H1 (cell line): ENCODE data around the gene ZCCHC3. TPM values are rescaled to one million over a fixed set of nuclear protein-coding genes. Genes with fewer than 3 reads are reported as not detected.

Experiments used
- CTCF ChIA-PET: fragments of 300-600 bp; sonication (Branson Sonifier 250); formaldehyde crosslinking; loops from one replicate; lab custom pipeline; 2021; ENCODE audit not compliant: partially characterized antibody; lab: Charles Lee
- POLR2A ChIA-PET: fragments of 300-600 bp; sonication (Branson Sonifier 250); formaldehyde crosslinking; loops from one replicate; lab custom pipeline; 2021; ENCODE audit warnings: inconsistent platforms; ENCODE audit not compliant: partially characterized antibody; lab: Charles Lee
- DNase-seq, 2 experiments: peaks; one replicate each; pipeline versions ENCODE4 v3.0.0 to v3.0.0-alpha.2; 2010 to 2022; ENCODE audit warnings: low spot score in 2 of 2, low read depth in 1 of 2, mixed read lengths in 1 of 2
- FAIRE-seq: peaks from 2 replicates; lab custom pipeline; 2011; peaks lifted over from hg19 to GRCh38; lab: Jason Lieb, UNC
- H2AFZ ChIP-seq: 2 replicates; pipeline ENCODE4 v1.8.1; 2012; ENCODE audit warnings: low read length, inconsistent platforms
- H2AK5ac ChIP-seq: 2 replicates; pipeline ENCODE4 v1.6.1; 2013; ENCODE audit warnings: low read depth, low read length
- H2BK120ac ChIP-seq: replicated peaks from 2 replicates; pipeline ENCODE3; 2013; ENCODE audit warnings: low read depth, low read length, inconsistent platforms
- H2BK12ac ChIP-seq: 2 replicates; pipeline ENCODE4 v1.6.1; 2013; ENCODE audit warnings: low read depth, low read length
- H2BK15ac ChIP-seq: 2 replicates; pipeline ENCODE4 v1.6.1; 2013; ENCODE audit warnings: low read length
- H2BK20ac ChIP-seq: 2 replicates; pipeline ENCODE4 v1.6.1; 2013; ENCODE audit warnings: low read length
- H2BK5ac ChIP-seq: 2 replicates; pipeline ENCODE4 v1.6.1; 2013; ENCODE audit warnings: low read depth, low read length
- H3K14ac ChIP-seq: 2 replicates; pipeline ENCODE4 v1.6.1; 2013; ENCODE audit warnings: inconsistent platforms; ENCODE audit not compliant: insufficient read length
- H3K18ac ChIP-seq: 2 replicates; pipeline ENCODE4 v1.6.1; 2013; ENCODE audit warnings: low read length; ENCODE audit errors: extremely low read depth
- H3K23ac ChIP-seq: 2 replicates; pipeline ENCODE4 v1.6.1; 2013; ENCODE audit warnings: inconsistent platforms; ENCODE audit not compliant: insufficient read length
- H3K23me2 ChIP-seq: 2 replicates; pipeline ENCODE4 v1.6.1; 2013; ENCODE audit warnings: low read depth, low read length
- H3K27ac ChIP-seq: 2 replicates; pipeline ENCODE4 v1.6.1; 2011; ENCODE audit warnings: low read depth, low read length, inconsistent platforms
- H3K27me3 ChIP-seq, 4 experiments: replicated peaks in 1 of 4; 1 replicate in 1 of 4; 2 replicates in 3 of 4; pipeline versions ENCODE4 v1.6.1 to v1.8.1; 2011 to 2013; ENCODE audit warnings: low read length in 3 of 4, mild to moderate bottlenecking in 3 of 4, inconsistent platforms in 2 of 4, mixed read lengths in 2 of 4, moderate library complexity in 1 of 4; ENCODE audit not compliant: control insufficient read depth in 3 of 4, insufficient read depth in 3 of 4; ENCODE audit errors: extremely low read depth in 1 of 4
- H3K36me3 ChIP-seq, 4 experiments: 2 replicates each; pipeline versions ENCODE4 v1.6.1 to v1.8.1; 2011 to 2013; ENCODE audit warnings: mild to moderate bottlenecking in 4 of 4, low read length in 3 of 4, moderate library complexity in 2 of 4, control low read depth in 1 of 4, inconsistent platforms in 1 of 4; ENCODE audit not compliant: insufficient read depth in 4 of 4, control insufficient read depth in 2 of 4
- H3K4ac ChIP-seq: replicated peaks from 2 replicates; pipeline ENCODE3; 2013; ENCODE audit warnings: low read length, low read depth, mixed read lengths, inconsistent platforms; ENCODE audit not compliant: insufficient read length
- H3K4me1 ChIP-seq, 4 experiments: replicated peaks in 1 of 4; 1 replicate in 1 of 4; 2 replicates in 3 of 4; pipeline versions ENCODE4 v1.6.1 to v1.8.1; 2011 to 2013; ENCODE audit warnings: low read length in 3 of 4, inconsistent platforms in 2 of 4, mixed read lengths in 1 of 4; ENCODE audit not compliant: insufficient read depth in 4 of 4, control insufficient read depth in 3 of 4
- H3K4me2 ChIP-seq, 2 experiments: 2 replicates each; pipeline versions ENCODE4 v1.6.1 to v1.8.1; 2011 to 2013; ENCODE audit warnings: low read depth in 2 of 2, low read length in 2 of 2, control low read depth in 1 of 2, inconsistent platforms in 1 of 2, mild to moderate bottlenecking in 1 of 2; ENCODE audit not compliant: insufficient read depth in 1 of 2
- H3K4me3 ChIP-seq, 4 experiments: fragments of 200-600, 300-600 bp in 1 of 4; sonication (generic), shearing (Covaris generic), sonication (Bioruptor Twin) in 1 of 4; 2 replicates each; pipeline versions ENCODE4 v1.5.1 to v1.8.1; 2011 to 2016; ENCODE audit warnings: low read length in 4 of 4, low read depth in 3 of 4, control low read depth in 2 of 4, inconsistent platforms in 2 of 4, mild to moderate bottlenecking in 2 of 4, mixed read lengths in 1 of 4, moderate library complexity in 1 of 4; ENCODE audit not compliant: insufficient read depth in 2 of 4; ENCODE audit errors: extremely low read depth in 1 of 4
- H3K56ac ChIP-seq: replicated peaks from 2 replicates; pipeline ENCODE3; 2013; ENCODE audit warnings: low read depth, mild to moderate bottlenecking, mixed read lengths, low read length, inconsistent platforms; ENCODE audit not compliant: insufficient read length
- H3K79me1 ChIP-seq: 2 replicates; pipeline ENCODE4 v1.6.1; 2013; ENCODE audit warnings: low read depth, low read length, control low read depth
- H3K79me2 ChIP-seq, 2 experiments: 2 replicates each; pipeline versions ENCODE4 v1.6.1 to v1.8.1; 2012 to 2013; ENCODE audit warnings: low read length in 2 of 2, mild to moderate bottlenecking in 2 of 2, inconsistent platforms in 1 of 2; ENCODE audit not compliant: insufficient read depth in 2 of 2, control insufficient read depth in 1 of 2
- H3K9ac ChIP-seq, 4 experiments: replicated peaks in 1 of 4; 1 replicate in 1 of 4; 2 replicates in 3 of 4; pipeline versions ENCODE4 v1.6.1 to v1.8.1; 2011 to 2013; ENCODE audit warnings: low read depth in 3 of 4, low read length in 3 of 4, control low read depth in 2 of 4, mild to moderate bottlenecking in 2 of 4, moderate library complexity in 2 of 4, inconsistent platforms in 1 of 4; ENCODE audit errors: extremely low read depth in 1 of 4
- H3K9me3 ChIP-seq, 2 experiments: 2 replicates each; pipeline versions ENCODE4 v1.6.1 to v1.8.1; 2012 to 2013; ENCODE audit warnings: mild to moderate bottlenecking in 2 of 2, moderate library complexity in 2 of 2, control low read depth in 1 of 2, inconsistent platforms in 1 of 2, low read depth in 1 of 2, low read length in 1 of 2, mixed read lengths in 1 of 2; ENCODE audit not compliant: insufficient read depth in 2 of 2
- H4K20me1 ChIP-seq, 2 experiments: replicated peaks in 1 of 2; 2 replicates each; pipeline versions ENCODE3 to v1.8.1; 2011 to 2013; ENCODE audit warnings: inconsistent platforms in 2 of 2, low read length in 2 of 2, mild to moderate bottlenecking in 1 of 2; ENCODE audit not compliant: insufficient read depth in 2 of 2, control insufficient read depth in 1 of 2
- H4K5ac ChIP-seq: 2 replicates; pipeline ENCODE4 v1.6.1; 2013; ENCODE audit warnings: low read length, low read depth, mixed read lengths, inconsistent platforms; ENCODE audit not compliant: insufficient read length
- H4K8ac ChIP-seq: 2 replicates; pipeline ENCODE4 v1.8.0; 2013; ENCODE audit warnings: mild to moderate bottlenecking, moderate library complexity, low read length, inconsistent platforms; ENCODE audit not compliant: insufficient read depth; ENCODE audit errors: extremely low read depth
- H4K91ac ChIP-seq: replicated peaks from 2 replicates; pipeline ENCODE3; 2013; ENCODE audit warnings: low read length, mixed read lengths, inconsistent platforms; ENCODE audit not compliant: insufficient read length
- CBX8 ChIP-seq: fragments of 300-800, 300-1000 bp; sonication (generic); IDR thresholded peaks from 2 replicates; pipeline ENCODE4 v1.7.1; 2016; ENCODE audit warnings: low read depth, low read length, borderline replicate concordance
- EZH2 ChIP-seq: fragments of 200-600 bp; sonication (generic); IDR thresholded peaks from 2 replicates; pipeline ENCODE4 v1.7.1; 2012; ENCODE audit warnings: low read depth, mild to moderate bottlenecking, moderate library complexity, low read length, inconsistent platforms; ENCODE audit not compliant: severe bottlenecking
- TAF1 ChIP-seq: IDR thresholded peaks from 2 replicates; pipeline ENCODE4 v1.6.1; 2011; ENCODE audit warnings: mild to moderate bottlenecking, low read depth, low read length
- ZNF274 ChIP-seq: IDR thresholded peaks from 2 replicates; pipeline ENCODE4 v1.7.0; 2012; ENCODE audit warnings: low read length, borderline replicate concordance; ENCODE audit errors: extremely low read depth
- WGBS, 2 experiments: shearing (Covaris generic) in 1 of 2; methylation state at CpG; one replicate each; pipeline versions ENCODE4 v1.1.6 to v1.1.7; 2013 to 2015; ENCODE audit warnings: low lambda C conversion rate in 2 of 2, mixed read lengths in 2 of 2, inconsistent platforms in 1 of 2, low coverage in 1 of 2, missing lambda C conversion rate in 1 of 2; ENCODE audit not compliant: insufficient replicate concordance in 2 of 2, insufficient coverage in 1 of 2, insufficient read length in 1 of 2; ENCODE audit errors: extremely low coverage in 1 of 2, missing lambda C conversion rate in 1 of 2; 5-methylcytosine and 5-hydroxymethylcytosine counted together
- polyA plus RNA-seq, 7 experiments: library from polyadenylated mRNA; depleted of rRNA in 3 of 7; stranded (reverse) in 5 of 7; unstranded in 2 of 7; fragments of >200 nt in 5 of 7; fragments of 200-250 nt in 2 of 7; gene quantifications; 1 replicate in 5 of 7; 2 replicates in 1 of 7; 4 replicates in 1 of 7; pipeline versions ENCODE4 v1.2.1 to v1.2.3, GENCODE V29; 2011 to 2013; ENCODE audit warnings: missing spikeins in 2 of 7, mixed read lengths in 2 of 7
- total RNA-seq: library from RNA; stranded (reverse); fragmentation: NEBNext Ultra II Directional; extraction: Animal tissue kit (Norgen Biotek cat#: 25700); gene quantifications from 2 replicates; pipeline ENCODE4 v1.2.1, GENCODE V29; 2021

Gene ZCCHC3
- total and polyA plus RNA-seq, 2 of the 8 experiments (the other 6 are each of a cell fraction or from before 2014, with no cell fraction given), result 33.7 to 52.4 TPM

- CTCF ChIA-PET, result interaction anchor here (2.7 kb wide), 1 partner anchor 9 kb away, joined by 17 read pairs; no protein-coding TSS in a partner anchor
Measured at GRCh38 chr20:257419-257818, 40.0 kb upstream of the ZCCHC3 start, which contains the start of gene DEFB132. Gene DEFB132, plus strand, starts transcription at chr20:257724. Its CDS starts 55 bp downstream, at chr20:257779.

More at GRCh38 chr20:257419-257818, 40.0 kb upstream of the ZCCHC3 start, which contains the start of gene DEFB132:
- H2AK5ac ChIP-seq, result no peak within 1 kb of the TSS
- H2BK120ac ChIP-seq, result no peak within 1 kb of the TSS
- H3K36me3 ChIP-seq, result no peaks in the 10 kb centered on the region
- H2BK5ac ChIP-seq, result no peak within 1 kb of the TSS
- H2BK12ac ChIP-seq, result no peak within 1 kb of the TSS
- no peaks in the 10 kb centered on the region for H3K23me2 ChIP-seq
- peaks cover 17 to 44% (median 39%) of the 10 kb centered on the region in 4 experiments for H3K27me3 ChIP-seq
- H3K23ac ChIP-seq, result no peak within 1 kb of the TSS
- no peaks in the 10 kb centered on the region for H4K20me1 ChIP-seq
- no peak for DNase-seq
- H3K27ac ChIP-seq, result no peak within 1 kb of the TSS
- no peaks in the 10 kb centered on the region for H3K9me3 ChIP-seq
- H3K9ac ChIP-seq, result no peak within 1 kb of the TSS
- H2AFZ ChIP-seq, result no peak within 1 kb of the TSS
- H2BK15ac ChIP-seq, result no peak within 1 kb of the TSS
- TF ChIP-seq TAF1 (no peak), CBX8 (no peak), ZNF274 (no peak), EZH2 (no peak)
- H3K4me1 ChIP-seq, result no peaks in the 10 kb centered on the region
- no peak within 1 kb of the TSS for H3K4me2 ChIP-seq
- no peak within 1 kb of the TSS for H3K18ac ChIP-seq
- no peak for FAIRE-seq
- no peaks in the 10 kb centered on the region for H3K79me2 ChIP-seq
- H2BK20ac ChIP-seq, result no peak within 1 kb of the TSS
- no peak within 1 kb of the TSS for H4K91ac ChIP-seq
- no peak within 1 kb of the TSS for H3K4ac ChIP-seq
- no peak within 1 kb of the TSS for H4K8ac ChIP-seq
- POLR2A ChIA-PET, result interaction anchor here (1.4 to 1.6 kb wide), 2 partner anchors 9 to 38 kb away, joined by 3 to 8 read pairs; no protein-coding TSS in a partner anchor
- H3K56ac ChIP-seq, result no peak within 1 kb of the TSS
- no peaks in the 10 kb centered on the region for H3K79me1 ChIP-seq
- H3K4me3 ChIP-seq, result no peak within 1 kb of the TSS
- no peak within 1 kb of the TSS for H3K14ac ChIP-seq
- 72% methylated on average over 7 of the region's 7 CpGs; no CpG with 5 or more reads in 1 of the 2 experiments for WGBS, 2 experiments
- no peak within 1 kb of the TSS for H4K5ac ChIP-seq
